ENCODE measurements around the gene OPCML.

Gene OPCML

GRCh38 chr11:132590986-132591385 is 941.3 kb downstream of the OPCML start:
- H3K4me1 ChIP-seq (ENCODE audit: control insufficient read depth, insufficient read depth, low read length), result no peaks in the 10 kb centered on the region
- no peaks in the 10 kb centered on the region for H3K9me3 ChIP-seq (ENCODE audit: control insufficient read depth, low read length)
- H3K27me3 ChIP-seq (ENCODE audit: control insufficient read depth, insufficient read depth, low read length, poor library complexity, severe bottlenecking), result no peaks in the 10 kb centered on the region
- H3K36me3 ChIP-seq (ENCODE audit: control insufficient read depth, insufficient read depth, low read length), result no peaks in the 10 kb centered on the region
- WGBS, 2 experiments, result 92% methylated on average over 5 of the region's 5 CpGs
- no peak overlapping the region for H3K4me3 ChIP-seq (ENCODE audit: insufficient read depth, low read depth, low read length)
- no peak overlapping the region for H3K27ac ChIP-seq (ENCODE audit: insufficient read depth, low read depth, low read length, poor library complexity, severe bottlenecking)

- WGBS, 2 experiments, result 93 to 97% methylated on average over 7 of the region's 7 CpGs
- no peaks in the 10 kb centered on the region for H3K36me3 ChIP-seq (ENCODE audit: control insufficient read depth, insufficient read depth, low read length)
- no peaks in the 10 kb centered on the region for H3K9me3 ChIP-seq (ENCODE audit: control insufficient read depth, low read length)
- H3K4me1 ChIP-seq (ENCODE audit: control insufficient read depth, insufficient read depth, low read length), result no peaks in the 10 kb centered on the region
- H3K27ac ChIP-seq (ENCODE audit: insufficient read depth, low read depth, low read length, poor library complexity, severe bottlenecking), result no peak overlapping the region
- no peak overlapping the region for H3K4me3 ChIP-seq (ENCODE audit: insufficient read depth, low read depth, low read length)
- no peaks in the 10 kb centered on the region for H3K27me3 ChIP-seq (ENCODE audit: control insufficient read depth, insufficient read depth, low read length, poor library complexity, severe bottlenecking)
Measured at GRCh38 chr11:132590554-132590953, 941.7 kb downstream of the OPCML start.

GRCh38 chr11:132589791-132590190 is 942.5 kb downstream of the OPCML start:
- Histone ChIP-seq H3K27me3 (ENCODE audit: control insufficient read depth, insufficient read depth, low read length, poor library complexity, severe bottlenecking) (no peaks in the 10 kb centered on the region), H3K4me3 (ENCODE audit: insufficient read depth, low read depth, low read length) (no peak overlapping the region), H3K4me1 (ENCODE audit: control insufficient read depth, insufficient read depth, low read length) (no peaks in the 10 kb centered on the region), H3K27ac (ENCODE audit: insufficient read depth, low read depth, low read length, poor library complexity, severe bottlenecking) (no peak overlapping the region), H3K36me3 (ENCODE audit: control insufficient read depth, insufficient read depth, low read length) (no peaks in the 10 kb centered on the region), H3K9me3 (ENCODE audit: control insufficient read depth, low read length) (no peaks in the 10 kb centered on the region)
- 100% methylated on average over 1 of the region's 1 CpG for WGBS, 2 experiments

GRCh38 chr11:132588366-132588765 is 943.9 kb downstream of the OPCML start:
- Histone ChIP-seq H3K27me3 (ENCODE audit: control insufficient read depth, insufficient read depth, low read length, poor library complexity, severe bottlenecking) (no peaks in the 10 kb centered on the region), H3K36me3 (ENCODE audit: control insufficient read depth, insufficient read depth, low read length) (no peaks in the 10 kb centered on the region), H3K27ac (ENCODE audit: insufficient read depth, low read depth, low read length, poor library complexity, severe bottlenecking) (no peak overlapping the region), H3K4me3 (ENCODE audit: insufficient read depth, low read depth, low read length) (no peak overlapping the region), H3K9me3 (ENCODE audit: control insufficient read depth, low read length) (no peaks in the 10 kb centered on the region), H3K4me1 (ENCODE audit: control insufficient read depth, insufficient read depth, low read length) (no peaks in the 10 kb centered on the region)

GRCh38 chr11:132587716-132588115 is 944.6 kb downstream of the OPCML start:
- H3K9me3 ChIP-seq (ENCODE audit: control insufficient read depth, low read length), result no peaks in the 10 kb centered on the region
- no peak overlapping the region for H3K27ac ChIP-seq (ENCODE audit: insufficient read depth, low read depth, low read length, poor library complexity, severe bottlenecking)
- H3K4me1 ChIP-seq (ENCODE audit: control insufficient read depth, insufficient read depth, low read length), result no peaks in the 10 kb centered on the region
- H3K36me3 ChIP-seq (ENCODE audit: control insufficient read depth, insufficient read depth, low read length), result no peaks in the 10 kb centered on the region
- no peak overlapping the region for H3K4me3 ChIP-seq (ENCODE audit: insufficient read depth, low read depth, low read length)
- no peaks in the 10 kb centered on the region for H3K27me3 ChIP-seq (ENCODE audit: control insufficient read depth, insufficient read depth, low read length, poor library complexity, severe bottlenecking)
- 89 to 95% methylated on average over 2 of the region's 2 CpGs for WGBS, 2 experiments

- no peaks in the 10 kb centered on the region for H3K27me3 ChIP-seq (ENCODE audit: control insufficient read depth, insufficient read depth, low read length, poor library complexity, severe bottlenecking)
- WGBS, 2 experiments, result 95 to 97% methylated on average over 2 of the region's 2 CpGs
- no peaks in the 10 kb centered on the region for H3K9me3 ChIP-seq (ENCODE audit: control insufficient read depth, low read length)
- no peak overlapping the region for H3K27ac ChIP-seq (ENCODE audit: insufficient read depth, low read depth, low read length, poor library complexity, severe bottlenecking)
- H3K36me3 ChIP-seq (ENCODE audit: control insufficient read depth, insufficient read depth, low read length), result no peaks in the 10 kb centered on the region
- H3K4me3 ChIP-seq (ENCODE audit: insufficient read depth, low read depth, low read length), result no peak overlapping the region
- no peaks in the 10 kb centered on the region for H3K4me1 ChIP-seq (ENCODE audit: control insufficient read depth, insufficient read depth, low read length)
Measured at GRCh38 chr11:132586801-132587200, 945.5 kb downstream of the OPCML start.

GRCh38 chr11:132579634-132580327 is 952.5 kb downstream of the OPCML start:
- no peak overlapping the region for H3K27ac ChIP-seq (ENCODE audit: insufficient read depth, low read depth, low read length, poor library complexity, severe bottlenecking)
- H3K36me3 ChIP-seq (ENCODE audit: control insufficient read depth, insufficient read depth, low read length), result no peaks in the 10 kb centered on the region
- H3K27me3 ChIP-seq (ENCODE audit: control insufficient read depth, insufficient read depth, low read length, poor library complexity, severe bottlenecking), result no peaks in the 10 kb centered on the region
- WGBS, 2 experiments, result 96 to 97% methylated on average over 9 to 10 of the region's 10 CpGs
- no peaks in the 10 kb centered on the region for H3K4me1 ChIP-seq (ENCODE audit: control insufficient read depth, insufficient read depth, low read length)
- no peaks in the 10 kb centered on the region for H3K9me3 ChIP-seq (ENCODE audit: control insufficient read depth, low read length)
- no peak overlapping the region for H3K4me3 ChIP-seq (ENCODE audit: insufficient read depth, low read depth, low read length)

GRCh38 chr11:132579136-132579535 is 953.2 kb downstream of the OPCML start:
- 92 to 94% methylated on average over 3 of the region's 3 CpGs for WGBS, 2 experiments

GRCh38 chr11:132578580-132578979 is 953.7 kb downstream of the OPCML start:
- WGBS, 2 experiments, result no CpG with 5 or more reads among the region's 1 CpG
- H3K27ac ChIP-seq (ENCODE audit: insufficient read depth, low read depth, low read length, poor library complexity, severe bottlenecking), result no peak overlapping the region

More at GRCh38 chr11:132579136-132579535, 953.2 kb downstream of the OPCML start:
- no peak overlapping the region for H3K4me3 ChIP-seq (ENCODE audit: insufficient read depth, low read depth, low read length)
- no peaks in the 10 kb centered on the region for H3K4me1 ChIP-seq (ENCODE audit: control insufficient read depth, insufficient read depth, low read length)
- H3K9me3 ChIP-seq (ENCODE audit: control insufficient read depth, low read length), result no peaks in the 10 kb centered on the region
- no peaks in the 10 kb centered on the region for H3K36me3 ChIP-seq (ENCODE audit: control insufficient read depth, insufficient read depth, low read length)
- H3K27me3 ChIP-seq (ENCODE audit: control insufficient read depth, insufficient read depth, low read length, poor library complexity, severe bottlenecking), result no peaks in the 10 kb centered on the region
- H3K27ac ChIP-seq (ENCODE audit: insufficient read depth, low read depth, low read length, poor library complexity, severe bottlenecking), result no peak overlapping the region

GRCh38 chr11:132576706-132577105 is 955.6 kb downstream of the OPCML start:
- H3K27ac ChIP-seq (ENCODE audit: insufficient read depth, low read depth, low read length, poor library complexity, severe bottlenecking), result no peak overlapping the region
- H3K36me3 ChIP-seq (ENCODE audit: control insufficient read depth, insufficient read depth, low read length), result no peaks in the 10 kb centered on the region
- no peaks in the 10 kb centered on the region for H3K27me3 ChIP-seq (ENCODE audit: control insufficient read depth, insufficient read depth, low read length, poor library complexity, severe bottlenecking)
- no peak overlapping the region for H3K4me3 ChIP-seq (ENCODE audit: insufficient read depth, low read depth, low read length)
- 79 to 82% methylated on average over 3 of the region's 3 CpGs for WGBS, 2 experiments
- H3K4me1 ChIP-seq (ENCODE audit: control insufficient read depth, insufficient read depth, low read length), result no peaks in the 10 kb centered on the region
- H3K9me3 ChIP-seq (ENCODE audit: control insufficient read depth, low read length), result no peaks in the 10 kb centered on the region

More at GRCh38 chr11:132578580-132578979, 953.7 kb downstream of the OPCML start:
- H3K36me3 ChIP-seq (ENCODE audit: control insufficient read depth, insufficient read depth, low read length), result no peaks in the 10 kb centered on the region
- H3K27me3 ChIP-seq (ENCODE audit: control insufficient read depth, insufficient read depth, low read length, poor library complexity, severe bottlenecking), result no peaks in the 10 kb centered on the region
- H3K9me3 ChIP-seq (ENCODE audit: control insufficient read depth, low read length), result no peaks in the 10 kb centered on the region
- no peaks in the 10 kb centered on the region for H3K4me1 ChIP-seq (ENCODE audit: control insufficient read depth, insufficient read depth, low read length)
- no peak overlapping the region for H3K4me3 ChIP-seq (ENCODE audit: insufficient read depth, low read depth, low read length)
